DND-41 (cell line): ENCODE data around the gene FBXO42.
"Not testable (repeated sequence)": the region's sequence is repeated elsewhere in the genome, so short reads cannot be mapped to it uniquely, and the experiment has no call there.

Source experiments
- ATAC-seq: fragments of 200-7000 bp; cut with Tn5 transposase; 3 replicates; pipeline ENCODE4 v1.9.1; 2021; ENCODE audit warnings: low read depth; ENCODE audit not compliant: insufficient read depth
- DNase-seq: peaks from one replicate; pipeline ENCODE4 v3.0.0-alpha.2; 2020
- H2AFZ ChIP-seq: 2 replicates; pipeline ENCODE4 v1.6.0; 2012; ENCODE audit warnings: low read depth, low read length
- H3K27ac ChIP-seq: 2 replicates; pipeline ENCODE4 v1.5.1; 2012; ENCODE audit warnings: low read length, inconsistent platforms
- H3K27me3 ChIP-seq: fragments of 200-600 bp; sonication (generic); 2 replicates; pipeline ENCODE4 v1.6.0; 2012; ENCODE audit warnings: low read length, mild to moderate bottlenecking, inconsistent platforms; ENCODE audit not compliant: insufficient read depth, poor library complexity
- H3K36me3 ChIP-seq: 2 replicates; pipeline ENCODE4 v1.5.1; 2012; ENCODE audit warnings: low read length, inconsistent platforms; ENCODE audit not compliant: insufficient read depth
- H3K4me1 ChIP-seq: 2 replicates; pipeline ENCODE4 v1.5.1; 2012; ENCODE audit warnings: mild to moderate bottlenecking, low read length; ENCODE audit not compliant: insufficient read depth
- H3K4me2 ChIP-seq: 2 replicates; pipeline ENCODE4 v1.6.0; 2012; ENCODE audit warnings: mild to moderate bottlenecking, moderate library complexity, low read length, inconsistent platforms; ENCODE audit not compliant: insufficient read depth
- H3K4me3 ChIP-seq, 2 experiments: fragments of 200-600 bp in 1 of 2; shearing (Covaris generic) in 1 of 2; 2 replicates each; pipeline ENCODE4 v1.5.1; 2012 to 2016; ENCODE audit warnings: inconsistent platforms in 2 of 2, low read length in 2 of 2, mild to moderate bottlenecking in 2 of 2, low read depth in 1 of 2, moderate library complexity in 1 of 2
- H3K79me2 ChIP-seq: 2 replicates; pipeline ENCODE4 v1.6.0; 2012; ENCODE audit warnings: low read length, inconsistent platforms; ENCODE audit not compliant: insufficient read depth
- H3K9ac ChIP-seq: 2 replicates; pipeline ENCODE4 v1.6.0; 2012; ENCODE audit warnings: low read depth, mild to moderate bottlenecking, inconsistent platforms, low read length, moderate library complexity
- H3K9me3 ChIP-seq: 2 replicates; pipeline ENCODE4 v1.5.1; 2012; ENCODE audit warnings: low read length, moderate library complexity, mild to moderate bottlenecking, inconsistent platforms; ENCODE audit not compliant: insufficient read depth, severe bottlenecking
- H4K20me1 ChIP-seq: 2 replicates; pipeline ENCODE4 v1.6.0; 2012; ENCODE audit warnings: low read length; ENCODE audit not compliant: insufficient read depth
- EZH2 ChIP-seq: IDR thresholded peaks from 3 replicates; pipeline ENCODE4 v1.6.1; 2012; ENCODE audit warnings: borderline replicate concordance, low read depth, mild to moderate bottlenecking, moderate library complexity, low read length, inconsistent platforms; ENCODE audit not compliant: severe bottlenecking
- TF ChIP-seq, protein P1 (sequence below): IDR thresholded peaks from 2 replicates; pipeline ENCODE4 v1.5.1; 2012; ENCODE audit warnings: borderline replicate concordance, low read length, moderate library complexity, mild to moderate bottlenecking; ENCODE audit not compliant: poor library complexity, severe bottlenecking; ENCODE audit errors: extremely low read depth

FBXO42 gene

DNA sequence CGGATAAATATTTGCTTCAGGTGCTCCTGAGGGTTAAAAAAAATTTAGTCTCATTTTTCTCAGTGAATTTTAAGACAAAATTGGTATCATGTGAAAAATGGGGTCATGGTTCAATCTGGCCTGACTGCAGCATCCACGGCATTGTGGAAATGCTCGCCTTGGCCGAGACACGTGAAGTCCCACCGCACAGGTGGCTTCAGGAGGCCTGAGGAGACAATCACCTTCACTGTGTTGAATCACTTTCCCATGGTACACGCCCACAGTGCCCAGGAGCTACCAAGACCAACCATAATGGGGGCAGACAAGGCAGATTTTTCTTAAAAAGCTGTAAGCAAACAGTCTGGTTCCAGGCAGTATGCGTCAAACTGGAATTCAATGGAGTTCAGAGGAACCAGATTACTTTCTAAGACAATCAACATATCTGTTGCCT is 104.3 kb downstream of the FBXO42 start:
- Histone ChIP-seq H3K4me1 (peaks cover 15% of the 10 kb centered on the region), H3K36me3 (peaks cover 45% of the 10 kb centered on the region), H3K9me3 (no peaks in the 10 kb centered on the region), H4K20me1 (no peaks in the 10 kb centered on the region), H2AFZ (no peak overlapping the region), H3K79me2 (no peaks in the 10 kb centered on the region), H3K27me3 (no peaks in the 10 kb centered on the region), H3K4me2 (no peak overlapping the region), H3K9ac (no peak overlapping the region; the same call in 1 of the 2 replicates), H3K4me3 (no peak overlapping the region), H3K27ac (peak overlapping the region; percentile 0; the same call in 1 of the 2 replicates)
- DNase-seq (no peak), ATAC-seq (no peak)
- no peak for TF ChIP-seq EZH2
- TF ChIP-seq, protein P1, sequence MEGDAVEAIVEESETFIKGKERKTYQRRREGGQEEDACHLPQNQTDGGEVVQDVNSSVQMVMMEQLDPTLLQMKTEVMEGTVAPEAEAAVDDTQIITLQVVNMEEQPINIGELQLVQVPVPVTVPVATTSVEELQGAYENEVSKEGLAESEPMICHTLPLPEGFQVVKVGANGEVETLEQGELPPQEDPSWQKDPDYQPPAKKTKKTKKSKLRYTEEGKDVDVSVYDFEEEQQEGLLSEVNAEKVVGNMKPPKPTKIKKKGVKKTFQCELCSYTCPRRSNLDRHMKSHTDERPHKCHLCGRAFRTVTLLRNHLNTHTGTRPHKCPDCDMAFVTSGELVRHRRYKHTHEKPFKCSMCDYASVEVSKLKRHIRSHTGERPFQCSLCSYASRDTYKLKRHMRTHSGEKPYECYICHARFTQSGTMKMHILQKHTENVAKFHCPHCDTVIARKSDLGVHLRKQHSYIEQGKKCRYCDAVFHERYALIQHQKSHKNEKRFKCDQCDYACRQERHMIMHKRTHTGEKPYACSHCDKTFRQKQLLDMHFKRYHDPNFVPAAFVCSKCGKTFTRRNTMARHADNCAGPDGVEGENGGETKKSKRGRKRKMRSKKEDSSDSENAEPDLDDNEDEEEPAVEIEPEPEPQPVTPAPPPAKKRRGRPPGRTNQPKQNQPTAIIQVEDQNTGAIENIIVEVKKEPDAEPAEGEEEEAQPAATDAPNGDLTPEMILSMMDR: no peak

DNA sequence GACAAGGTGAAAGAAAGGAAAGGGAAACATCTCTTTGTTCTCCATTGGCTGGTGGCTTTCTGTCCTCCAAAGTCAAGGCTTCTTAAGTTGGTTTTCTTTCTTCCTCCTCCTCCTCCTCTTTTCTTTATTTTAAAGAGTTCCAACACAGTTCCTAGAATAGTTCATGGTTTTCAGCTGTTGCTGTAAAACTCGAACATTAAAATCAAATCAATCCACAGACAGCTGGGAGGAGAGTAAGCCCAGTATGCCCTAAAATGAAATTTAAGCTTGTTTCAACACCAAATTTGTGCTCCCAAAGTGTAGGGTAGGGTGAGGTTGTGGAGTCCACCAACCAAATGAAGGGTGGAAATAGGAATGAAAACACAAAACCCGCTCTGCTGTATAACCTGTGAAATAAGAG is 104.8 kb downstream of the FBXO42 start:
- no peaks in the 10 kb centered on the region for H3K79me2 ChIP-seq
- H3K4me2 ChIP-seq: no peak overlapping the region
- H3K36me3 ChIP-seq: peaks cover 42% of the 10 kb centered on the region
- peaks cover 15% of the 10 kb centered on the region for H3K4me1 ChIP-seq
- ATAC-seq (no peak), DNase-seq (no peak)
- no peak for TF ChIP-seq EZH2
- TF ChIP-seq, protein P1: no peak
- H2AFZ ChIP-seq: no peak overlapping the region
- no peaks in the 10 kb centered on the region for H3K27me3 ChIP-seq
- no peak overlapping the region for H3K4me3 ChIP-seq
- H4K20me1 ChIP-seq: no peaks in the 10 kb centered on the region
- H3K27ac ChIP-seq: no peak overlapping the region
- H3K9me3 ChIP-seq: no peaks in the 10 kb centered on the region
- no peak overlapping the region for H3K9ac ChIP-seq

DNA sequence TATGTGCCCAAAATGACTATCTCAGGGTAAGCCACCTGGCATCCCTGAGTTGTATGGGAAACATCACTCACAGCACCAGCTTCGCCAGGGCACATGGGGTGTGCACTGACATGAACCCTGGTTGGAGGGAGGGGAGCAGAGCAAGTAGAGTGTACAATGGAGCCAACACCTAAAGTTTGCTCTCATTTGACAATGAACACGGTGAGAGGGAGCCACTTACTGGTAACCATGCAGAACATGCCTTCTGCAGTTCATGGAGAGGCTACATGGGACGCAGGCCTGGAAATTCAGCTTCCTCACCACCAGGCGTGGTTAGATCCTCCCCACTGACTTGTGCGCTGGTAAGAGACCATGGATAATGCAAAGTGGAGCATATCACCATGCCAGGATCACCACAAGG is 105.3 kb downstream of the FBXO42 start:
- Histone ChIP-seq H3K4me3 (no peak overlapping the region), H3K9me3 (no peaks in the 10 kb centered on the region), H3K27ac (no peak overlapping the region), H3K4me1 (peaks cover 15% of the 10 kb centered on the region), H4K20me1 (no peaks in the 10 kb centered on the region), H3K79me2 (no peaks in the 10 kb centered on the region), H3K9ac (no peak overlapping the region), H3K4me2 (no peak overlapping the region), H2AFZ (no peak overlapping the region), H3K27me3 (no peaks in the 10 kb centered on the region), H3K36me3 (peaks cover 37% of the 10 kb centered on the region)
- DNase-seq (no peak), ATAC-seq (no peak)
- TF ChIP-seq EZH2: no peak
- TF ChIP-seq, protein P1: no peak

DNA sequence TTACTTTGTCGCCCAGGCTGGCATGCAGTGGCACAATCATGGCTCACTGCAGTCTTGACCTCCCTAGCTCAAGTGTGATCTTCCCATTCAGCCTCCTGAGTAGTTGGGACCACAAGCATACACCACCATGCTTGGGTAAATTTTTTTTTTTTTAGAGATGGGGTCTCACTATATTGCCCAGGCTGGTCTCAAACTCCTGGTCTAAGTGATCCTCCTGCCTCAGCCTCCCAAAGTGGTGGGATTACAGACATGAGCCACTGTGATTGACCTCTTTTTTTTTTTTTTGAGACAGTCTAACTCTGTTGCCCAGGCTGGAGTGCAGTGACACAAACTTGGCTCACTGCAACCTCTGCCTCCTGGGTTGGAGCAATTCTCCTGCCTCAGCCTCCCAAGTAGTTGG is 106.0 kb downstream of the FBXO42 start:
- H3K27ac ChIP-seq, H3K4me3 ChIP-seq, H2AFZ ChIP-seq, H3K27me3 ChIP-seq, DNase-seq, H3K79me2 ChIP-seq, ATAC-seq, H3K9ac ChIP-seq, H3K4me2 ChIP-seq, H3K9me3 ChIP-seq, H4K20me1 ChIP-seq: not testable (repeated sequence)
- peaks cover 15% of the 10 kb centered on the region for H3K4me1 ChIP-seq
- H3K36me3 ChIP-seq: peaks cover 30% of the 10 kb centered on the region
